ENCODE results near the gene MFSD1. TPM values are rescaled to one million over a fixed set of nuclear protein-coding genes. Genes with fewer than 3 reads are reported as not detected.
A peak's percentile ranks its signal among the peaks of the same experiment; 100 is the strongest.
"Not testable (repeated sequence)": the region's sequence is repeated elsewhere in the genome, so short reads cannot be mapped to it uniquely, and the experiment has no call there.

The MFSD1 gene
- total and polyA plus RNA-seq, 5 donors from 2014 or later, result 23.3 to 65.8 (median 52.9) TPM

- H3K27me3 Mint-ChIP-seq, result peaks cover 31% of the 10 kb centered on the region
- peak overlapping the region in 3 of 4 donors; percentile 67 to 77 (median 70) for H3K4me3 Mint-ChIP-seq
- ATAC-seq (ENCODE audit: low read depth in 2 of 2) (peak in 1 of 2 donors; percentile 53), DNase-seq (peak; percentile 4 to 75 (median 61))
- H3K27ac Mint-ChIP-seq, result no peak overlapping the region
- Histone ChIP-seq H3K27me3 (ENCODE audit: control insufficient read depth, insufficient read depth, low read length) (peaks cover 8% of the 10 kb centered on the region), H3K4me3 (ENCODE audit: low read depth, low read length) (peak overlapping the region; percentile 51), H3K36me3 (ENCODE audit: control insufficient read depth, insufficient read depth, low read length) (no peaks in the 10 kb centered on the region), H3K9me3 (ENCODE audit: control insufficient read depth in 2 of 2, low read length in 2 of 2) (peaks cover 0 to 8% of the 10 kb centered on the region in 2 experiments), H3K4me1 (ENCODE audit: control insufficient read depth, insufficient read depth, low read length, poor library complexity, severe bottlenecking) (no peaks in the 10 kb centered on the region), H3K27ac (ENCODE audit: insufficient read depth, low read length, poor library complexity, severe bottlenecking) (no peak overlapping the region)
- no peaks in the 10 kb centered on the region for H3K36me3 Mint-ChIP-seq
- peaks cover 3 to 5% (median 4%) of the 10 kb centered on the region in 4 donors for H3K4me1 Mint-ChIP-seq
- H3K9me3 Mint-ChIP-seq, result no peaks in the 10 kb centered on the region
Observed at GRCh38 chr3:158790901-158791589, 10.8 kb upstream of the MFSD1 start.

- H3K4me1 ChIP-seq (ENCODE audit: control insufficient read depth, insufficient read depth, low read length, poor library complexity, severe bottlenecking); H3K4me3 Mint-ChIP-seq; H3K9me3 Mint-ChIP-seq; H3K36me3 ChIP-seq (ENCODE audit: control insufficient read depth, insufficient read depth, low read length); H3K27ac Mint-ChIP-seq; H3K36me3 Mint-ChIP-seq; H3K9me3 ChIP-seq (ENCODE audit: control insufficient read depth in 2 of 2, low read length in 2 of 2); H3K27ac ChIP-seq (ENCODE audit: insufficient read depth, low read length, poor library complexity, severe bottlenecking); H3K27me3 ChIP-seq (ENCODE audit: control insufficient read depth, insufficient read depth, low read length); H3K4me1 Mint-ChIP-seq; ATAC-seq (ENCODE audit: low read depth in 2 of 2); DNase-seq: not testable (repeated sequence)
- peaks cover 36% of the 10 kb centered on the region for H3K27me3 Mint-ChIP-seq
- peak overlapping the region; percentile 51 for H3K4me3 ChIP-seq (ENCODE audit: low read depth, low read length)
Observed at GRCh38 chr3:158791590-158791920, 10.3 kb upstream of the MFSD1 start.

GRCh38 chr3:158792709-158793108 is 9.1 kb upstream of the MFSD1 start:
- no peak overlapping the region for H3K4me3 ChIP-seq (ENCODE audit: low read depth, low read length)
- no peaks in the 10 kb centered on the region for H3K36me3 Mint-ChIP-seq
- no peak overlapping the region for H3K4me3 Mint-ChIP-seq
- peaks cover 8% of the 10 kb centered on the region for H3K27me3 ChIP-seq (ENCODE audit: control insufficient read depth, insufficient read depth, low read length)
- no peak overlapping the region for H3K27ac ChIP-seq (ENCODE audit: insufficient read depth, low read length, poor library complexity, severe bottlenecking)
- H3K9me3 ChIP-seq (ENCODE audit: control insufficient read depth in 2 of 2, low read length in 2 of 2), result peaks cover 0 to 8% of the 10 kb centered on the region in 2 experiments
- no peaks in the 10 kb centered on the region for H3K36me3 ChIP-seq (ENCODE audit: control insufficient read depth, insufficient read depth, low read length)
- no peaks in the 10 kb centered on the region for H3K4me1 ChIP-seq (ENCODE audit: control insufficient read depth, insufficient read depth, low read length, poor library complexity, severe bottlenecking)
- no peaks in the 10 kb centered on the region for H3K9me3 Mint-ChIP-seq
- H3K27ac Mint-ChIP-seq, result no peak overlapping the region
- DNase-seq (no peak), ATAC-seq (ENCODE audit: low read depth in 2 of 2) (no peak)
- peaks cover 37% of the 10 kb centered on the region for H3K27me3 Mint-ChIP-seq
- peaks cover 3 to 5% (median 4%) of the 10 kb centered on the region in 4 donors for H3K4me1 Mint-ChIP-seq

GRCh38 chr3:158794206-158794605 is 7.6 kb upstream of the MFSD1 start:
- no peaks in the 10 kb centered on the region for H3K36me3 ChIP-seq (ENCODE audit: control insufficient read depth, insufficient read depth, low read length)
- Mint-ChIP-seq H3K27ac (no peak overlapping the region), H3K9me3 (no peaks in the 10 kb centered on the region), H3K36me3 (no peaks in the 10 kb centered on the region), H3K4me3 (peak overlapping the region in 1 of 4 donors; percentile 10), H3K4me1 (peaks cover 3 to 5% (median 4%) of the 10 kb centered on the region in 4 donors), H3K27me3 (peaks cover 32% of the 10 kb centered on the region)
- H3K27ac ChIP-seq (ENCODE audit: insufficient read depth, low read length, poor library complexity, severe bottlenecking), result no peak overlapping the region
- no peaks in the 10 kb centered on the region for H3K4me1 ChIP-seq (ENCODE audit: control insufficient read depth, insufficient read depth, low read length, poor library complexity, severe bottlenecking)
- ATAC-seq (ENCODE audit: low read depth in 2 of 2) (no peak), DNase-seq (no peak)
- peaks cover 0 to 8% of the 10 kb centered on the region in 2 experiments for H3K9me3 ChIP-seq (ENCODE audit: control insufficient read depth in 2 of 2, low read length in 2 of 2)
- no peak overlapping the region for H3K4me3 ChIP-seq (ENCODE audit: low read depth, low read length)
- peaks cover 8% of the 10 kb centered on the region for H3K27me3 ChIP-seq (ENCODE audit: control insufficient read depth, insufficient read depth, low read length)

- peak in 1 of 3 donors; percentile 56 for DNase-seq
- no peaks in the 10 kb centered on the region for H3K36me3 ChIP-seq (ENCODE audit: control insufficient read depth, insufficient read depth, low read length)
- H3K4me3 Mint-ChIP-seq, result no peak overlapping the region
- H3K9me3 Mint-ChIP-seq, result no peaks in the 10 kb centered on the region
- H3K27me3 Mint-ChIP-seq, result peaks cover 32% of the 10 kb centered on the region
- no peak overlapping the region for H3K27ac ChIP-seq (ENCODE audit: insufficient read depth, low read length, poor library complexity, severe bottlenecking)
- H3K9me3 ChIP-seq (ENCODE audit: control insufficient read depth in 2 of 2, low read length in 2 of 2), result peaks cover 0 to 8% of the 10 kb centered on the region in 2 experiments
- no peak for ATAC-seq (ENCODE audit: low read depth in 2 of 2)
- H3K4me3 ChIP-seq (ENCODE audit: low read depth, low read length), result no peak overlapping the region
- no peaks in the 10 kb centered on the region for H3K36me3 Mint-ChIP-seq
- peaks cover 3 to 5% (median 4%) of the 10 kb centered on the region in 4 donors for H3K4me1 Mint-ChIP-seq
- peak overlapping the region in 1 of 3 donors; percentile 72 for H3K27ac Mint-ChIP-seq
- peaks cover 8% of the 10 kb centered on the region for H3K27me3 ChIP-seq (ENCODE audit: control insufficient read depth, insufficient read depth, low read length)
- H3K4me1 ChIP-seq (ENCODE audit: control insufficient read depth, insufficient read depth, low read length, poor library complexity, severe bottlenecking), result no peaks in the 10 kb centered on the region
Observed at GRCh38 chr3:158794936-158795518, 6.8 kb upstream of the MFSD1 start.

- H3K36me3 ChIP-seq (ENCODE audit: control insufficient read depth, insufficient read depth, low read length), result peaks cover 3% of the 10 kb centered on the region
- Mint-ChIP-seq H3K27ac (peak overlapping the region; percentile 45 to 97 (median 95)), H3K36me3 (peaks cover 12% of the 10 kb centered on the region), H3K9me3 (peaks cover 0 to 3% (median 0%) of the 10 kb centered on the region in 7 donors), H3K27me3 (peaks cover 4% of the 10 kb centered on the region), H3K4me3 (peak overlapping the region; percentile 77 to 94 (median 92)), H3K4me1 (peaks cover 18 to 41% (median 20%) of the 10 kb centered on the region in 4 donors)
- H3K4me3 ChIP-seq (ENCODE audit: low read depth, low read length), result peak overlapping the region; percentile 89
- H3K27me3 ChIP-seq (ENCODE audit: control insufficient read depth, insufficient read depth, low read length), result no peaks in the 10 kb centered on the region
- peaks cover 25% of the 10 kb centered on the region for H3K4me1 ChIP-seq (ENCODE audit: control insufficient read depth, insufficient read depth, low read length, poor library complexity, severe bottlenecking)
- peak overlapping the region; percentile 75 for H3K27ac ChIP-seq (ENCODE audit: insufficient read depth, low read length, poor library complexity, severe bottlenecking)
- H3K9me3 ChIP-seq (ENCODE audit: control insufficient read depth in 2 of 2, low read length in 2 of 2), result no peaks in the 10 kb centered on the region
- no peak for ATAC-seq (ENCODE audit: low read depth in 2 of 2)
- peak in 1 of 3 donors; percentile 9 for DNase-seq
Observed at GRCh38 chr3:158801201-158801600, 653 bp upstream of the MFSD1 start.

GRCh38 chr3:158802409-158803268 is 785 bp downstream of the MFSD1 start:
- Mint-ChIP-seq H3K36me3 (peaks cover 19% of the 10 kb centered on the region), H3K27ac (peak overlapping the region; percentile 81 to 95 (median 84)), H3K4me3 (peak overlapping the region; percentile 77 to 94 (median 92)), H3K27me3 (no peaks in the 10 kb centered on the region), H3K9me3 (peaks cover 0 to 3% (median 0%) of the 10 kb centered on the region in 7 donors), H3K4me1 (peaks cover 20 to 44% (median 22%) of the 10 kb centered on the region in 4 donors)
- ATAC-seq (ENCODE audit: low read depth in 2 of 2) (peak in 1 of 2 donors; percentile 6), DNase-seq (no peak)
- no peaks in the 10 kb centered on the region for H3K9me3 ChIP-seq (ENCODE audit: control insufficient read depth in 2 of 2, low read length in 2 of 2)
- peak overlapping the region; percentile 75 for H3K27ac ChIP-seq (ENCODE audit: insufficient read depth, low read length, poor library complexity, severe bottlenecking)
- no peaks in the 10 kb centered on the region for H3K27me3 ChIP-seq (ENCODE audit: control insufficient read depth, insufficient read depth, low read length)
- H3K4me1 ChIP-seq (ENCODE audit: control insufficient read depth, insufficient read depth, low read length, poor library complexity, severe bottlenecking), result peaks cover 25% of the 10 kb centered on the region
- H3K36me3 ChIP-seq (ENCODE audit: control insufficient read depth, insufficient read depth, low read length), result peaks cover 12% of the 10 kb centered on the region
- H3K4me3 ChIP-seq (ENCODE audit: low read depth, low read length), result peak overlapping the region; percentile 89

All from CD4-positive, CD25-positive, alpha-beta regulatory T cell (primary cell).